Measurements from ENCODE around the gene HSCB.

DNA sequence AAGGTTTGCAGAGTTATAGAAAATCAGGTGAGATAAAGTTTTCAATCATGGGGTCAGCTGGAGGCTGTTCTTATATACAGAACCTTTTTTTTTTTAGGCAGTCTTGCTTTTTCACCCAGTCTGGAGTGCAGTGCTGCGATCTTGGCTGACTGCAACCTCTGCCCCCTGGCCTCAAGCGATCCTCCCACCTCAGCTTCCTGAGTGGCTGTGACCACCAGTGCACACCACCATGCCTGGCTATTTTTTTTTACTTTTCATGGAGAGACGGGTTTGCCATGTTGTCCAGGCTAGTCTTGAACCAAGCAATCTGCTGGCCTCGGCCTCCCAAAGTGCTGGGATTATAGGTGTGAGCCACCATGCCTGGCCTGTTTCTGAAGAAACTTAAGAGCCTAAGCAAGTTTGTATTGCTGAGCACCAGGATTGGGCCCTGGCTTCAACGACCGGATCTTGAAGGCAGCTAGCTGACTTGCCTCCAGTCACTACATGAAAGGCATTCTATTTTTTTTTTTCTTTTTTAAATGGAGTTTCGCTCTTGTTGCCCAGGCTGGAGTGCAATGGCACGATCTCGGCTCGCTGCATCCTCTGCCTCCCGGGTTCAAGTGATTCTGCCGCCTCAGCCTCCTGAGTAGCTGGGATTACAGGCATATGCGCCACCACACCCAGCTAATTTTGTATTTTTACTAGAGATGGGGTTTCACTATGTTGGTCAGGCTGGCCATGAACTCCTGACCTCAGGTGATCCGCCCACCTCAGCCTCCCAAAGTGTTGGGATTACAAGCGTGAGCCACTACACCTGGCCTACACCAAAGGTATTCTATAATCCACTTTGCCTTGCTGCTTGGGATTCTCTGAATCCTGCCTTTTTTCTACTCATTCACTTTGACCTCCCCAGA is 50.9 kb downstream of the HSCB start:
- TF ChIP-seq, protein P1, sequence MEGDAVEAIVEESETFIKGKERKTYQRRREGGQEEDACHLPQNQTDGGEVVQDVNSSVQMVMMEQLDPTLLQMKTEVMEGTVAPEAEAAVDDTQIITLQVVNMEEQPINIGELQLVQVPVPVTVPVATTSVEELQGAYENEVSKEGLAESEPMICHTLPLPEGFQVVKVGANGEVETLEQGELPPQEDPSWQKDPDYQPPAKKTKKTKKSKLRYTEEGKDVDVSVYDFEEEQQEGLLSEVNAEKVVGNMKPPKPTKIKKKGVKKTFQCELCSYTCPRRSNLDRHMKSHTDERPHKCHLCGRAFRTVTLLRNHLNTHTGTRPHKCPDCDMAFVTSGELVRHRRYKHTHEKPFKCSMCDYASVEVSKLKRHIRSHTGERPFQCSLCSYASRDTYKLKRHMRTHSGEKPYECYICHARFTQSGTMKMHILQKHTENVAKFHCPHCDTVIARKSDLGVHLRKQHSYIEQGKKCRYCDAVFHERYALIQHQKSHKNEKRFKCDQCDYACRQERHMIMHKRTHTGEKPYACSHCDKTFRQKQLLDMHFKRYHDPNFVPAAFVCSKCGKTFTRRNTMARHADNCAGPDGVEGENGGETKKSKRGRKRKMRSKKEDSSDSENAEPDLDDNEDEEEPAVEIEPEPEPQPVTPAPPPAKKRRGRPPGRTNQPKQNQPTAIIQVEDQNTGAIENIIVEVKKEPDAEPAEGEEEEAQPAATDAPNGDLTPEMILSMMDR (IDR thresholded peaks at IDR 0.05; ENCODE audit: poor library complexity, severe bottlenecking) = no peak
- no peak for TF ChIP-seq POLR2AphosphoS5 (IDR thresholded peaks at IDR 0.05)

Data from neural cell (in vitro differentiated cells).